Measurements from ENCODE around the gene STPG2.
A peak's percentile ranks its signal among the peaks of the same experiment; 100 is the strongest.

STPG2 gene

DNA sequence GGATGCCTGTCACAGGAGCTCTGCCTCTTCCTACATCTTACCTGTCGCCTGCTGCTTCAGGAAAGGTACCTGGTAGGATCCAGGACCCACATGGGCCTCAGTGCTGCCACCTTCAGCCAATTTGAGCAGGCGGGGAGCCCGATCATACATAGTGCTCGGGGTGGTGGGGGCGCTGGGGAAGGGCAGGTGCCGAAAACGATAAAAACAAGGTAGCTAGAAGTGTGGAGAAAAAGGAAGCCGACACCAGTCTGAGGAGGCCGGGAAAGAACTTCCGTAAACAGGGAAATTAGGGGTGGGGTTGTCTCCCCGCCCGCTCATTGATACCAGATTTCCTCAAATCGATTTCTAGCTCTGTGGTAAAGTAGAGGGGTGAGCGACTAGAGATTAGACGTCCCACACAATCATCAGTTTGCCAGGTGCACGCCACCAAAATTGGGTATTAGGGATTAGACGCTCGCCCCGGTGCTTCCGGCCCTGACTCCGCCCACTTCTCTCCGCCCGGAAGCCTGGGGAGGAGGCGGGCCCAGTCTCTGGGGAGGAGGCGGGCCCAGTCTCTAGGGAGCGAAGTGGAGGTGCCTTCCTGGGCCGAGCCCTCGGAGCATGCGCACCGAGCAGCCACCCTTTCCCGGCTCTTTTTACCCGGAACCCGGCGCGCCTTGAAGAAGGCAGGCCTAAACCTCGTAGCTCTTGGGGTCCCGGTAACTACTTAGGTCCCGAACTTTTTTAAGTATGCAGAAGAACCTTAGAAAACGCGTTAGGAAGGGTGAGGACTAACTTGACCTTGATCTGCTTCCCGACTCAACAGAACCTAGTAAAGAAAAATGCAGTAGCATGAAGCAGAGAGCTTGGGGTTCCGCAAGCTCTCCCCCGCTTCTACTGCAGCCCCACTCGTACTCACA is at the start of gene STPG2:
STPG2 (minus strand) TSS at position 476 of the 899 bp plus-strand sequence.
- peak; percentile 90 for FAIRE-seq

DNA sequence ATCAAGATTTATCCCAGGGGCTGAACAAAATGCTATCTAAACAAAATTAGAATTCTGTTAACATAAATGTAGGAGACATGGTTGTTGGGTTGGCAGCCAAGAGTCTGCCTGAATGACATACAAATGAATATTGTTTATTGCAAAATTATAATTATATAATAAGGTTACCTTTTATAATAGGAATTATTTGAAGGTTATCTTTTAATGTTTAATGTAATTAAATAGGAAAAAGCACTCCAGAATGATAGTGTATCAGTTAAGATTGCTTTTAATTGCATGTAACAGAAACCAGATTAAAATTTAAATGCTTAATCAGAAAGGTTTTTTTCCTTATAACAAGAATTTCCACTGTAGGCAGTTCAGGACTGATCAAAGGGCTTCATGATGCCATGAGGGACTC is 42.0 kb upstream of the STPG2 start:
- no peak for DNase-seq (ENCODE audit: low spot score)
- FAIRE-seq, result no peak

More for the DNA sequence above, at the start of gene STPG2:
- DNase-seq (ENCODE audit: low spot score), result peak; percentile 96

DNA sequence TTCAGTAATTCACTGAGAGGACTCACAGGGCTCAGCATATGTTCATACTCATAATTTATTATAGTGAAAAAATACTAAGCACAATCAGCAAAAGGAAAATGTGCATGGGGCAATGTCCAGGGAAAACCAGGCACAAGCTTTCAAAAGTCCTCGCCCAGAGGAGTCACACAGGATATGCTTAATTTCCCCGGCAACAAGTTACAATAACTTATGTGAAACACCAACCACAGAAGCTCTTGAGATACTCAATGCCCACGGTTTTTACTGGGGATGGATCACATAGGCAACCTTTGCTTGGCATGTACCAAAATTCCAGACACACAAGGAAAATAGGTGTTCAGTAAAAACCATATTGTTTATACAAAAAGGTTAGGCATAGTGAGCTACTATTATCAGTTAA is 38.5 kb upstream of the STPG2 start:
- FAIRE-seq (no peak), DNase-seq (ENCODE audit: low spot score) (no peak)

DNA sequence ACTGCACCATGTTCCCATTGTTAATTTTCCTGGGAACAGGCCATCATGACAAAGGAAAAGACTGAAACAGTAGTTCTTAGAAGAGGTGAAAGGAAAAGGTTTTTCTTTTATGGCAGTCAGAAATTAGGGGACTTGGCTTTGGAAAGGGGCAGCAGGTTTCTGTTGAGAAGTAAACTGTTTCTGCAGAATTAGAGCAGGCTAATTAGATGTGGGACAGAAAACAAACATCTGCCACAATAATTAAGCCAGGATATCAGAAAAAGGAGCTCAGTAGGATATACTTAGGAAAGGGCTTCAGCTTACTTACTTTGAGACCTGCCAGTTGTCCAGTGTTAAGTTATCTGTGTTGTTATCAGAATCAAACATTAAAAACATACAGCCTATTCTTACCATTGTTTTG is 36.7 kb upstream of the STPG2 start:
- FAIRE-seq (no peak), DNase-seq (ENCODE audit: low spot score) (no peak)

DNA sequence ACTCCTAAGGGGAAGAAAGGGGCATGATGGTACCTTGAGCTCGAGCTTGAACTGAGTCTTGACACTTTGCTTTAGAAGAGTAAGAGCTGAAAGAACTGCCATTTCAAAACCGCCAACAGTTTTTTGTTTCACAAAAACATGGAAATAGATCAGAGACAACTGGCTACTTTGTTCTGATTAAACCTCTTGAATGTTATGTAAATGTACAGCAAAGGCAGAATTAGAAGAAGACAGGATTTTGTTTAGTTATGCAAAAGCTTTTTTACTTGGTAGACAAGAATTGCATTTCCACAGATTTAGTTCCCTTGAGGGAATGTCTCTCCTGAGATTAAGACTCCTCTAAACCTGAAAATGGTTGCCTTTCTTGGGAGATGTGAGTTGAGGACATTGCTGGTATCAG is 33.3 kb upstream of the STPG2 start:
- FAIRE-seq (no peak), DNase-seq (ENCODE audit: low spot score) (no peak)

DNA sequence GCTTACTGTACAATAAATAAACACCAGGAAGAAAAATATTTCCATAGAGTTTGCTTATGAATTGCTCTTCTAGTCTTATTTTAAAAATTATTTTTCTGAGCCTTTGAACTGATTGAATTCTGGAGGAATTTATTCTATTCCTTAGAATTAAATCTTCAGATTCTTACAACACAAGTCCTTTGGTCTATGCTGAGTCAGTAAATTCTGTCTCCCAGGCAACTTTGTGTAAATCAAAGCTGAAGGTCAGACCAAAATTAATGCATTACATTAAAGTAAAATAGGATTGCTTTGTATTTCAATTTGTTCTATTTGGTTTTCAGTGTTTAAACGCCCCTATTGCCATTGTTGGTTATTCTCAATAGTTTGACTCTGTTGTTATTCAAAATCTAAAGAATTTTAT is 26.8 kb upstream of the STPG2 start:
- DNase-seq (ENCODE audit: low spot score) (no peak), FAIRE-seq (no peak)

DNA sequence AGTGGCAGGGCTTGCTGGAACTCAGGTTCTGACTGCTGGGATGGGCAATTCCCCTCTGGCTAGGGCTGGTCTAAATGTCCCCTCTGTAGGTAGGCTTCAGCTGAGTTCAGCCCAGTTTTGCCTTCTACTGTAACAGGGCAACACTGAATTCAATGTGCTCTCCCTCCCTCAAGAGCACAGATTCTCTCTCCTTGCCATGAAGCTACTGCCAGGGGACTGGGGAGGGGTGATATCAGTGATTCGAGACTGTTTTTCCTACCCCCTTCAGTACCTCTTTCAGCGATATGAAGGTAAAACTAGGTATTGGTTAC is 23.4 kb upstream of the STPG2 start:
- DNase-seq (ENCODE audit: low spot score), result no peak
- no peak for FAIRE-seq

DNA sequence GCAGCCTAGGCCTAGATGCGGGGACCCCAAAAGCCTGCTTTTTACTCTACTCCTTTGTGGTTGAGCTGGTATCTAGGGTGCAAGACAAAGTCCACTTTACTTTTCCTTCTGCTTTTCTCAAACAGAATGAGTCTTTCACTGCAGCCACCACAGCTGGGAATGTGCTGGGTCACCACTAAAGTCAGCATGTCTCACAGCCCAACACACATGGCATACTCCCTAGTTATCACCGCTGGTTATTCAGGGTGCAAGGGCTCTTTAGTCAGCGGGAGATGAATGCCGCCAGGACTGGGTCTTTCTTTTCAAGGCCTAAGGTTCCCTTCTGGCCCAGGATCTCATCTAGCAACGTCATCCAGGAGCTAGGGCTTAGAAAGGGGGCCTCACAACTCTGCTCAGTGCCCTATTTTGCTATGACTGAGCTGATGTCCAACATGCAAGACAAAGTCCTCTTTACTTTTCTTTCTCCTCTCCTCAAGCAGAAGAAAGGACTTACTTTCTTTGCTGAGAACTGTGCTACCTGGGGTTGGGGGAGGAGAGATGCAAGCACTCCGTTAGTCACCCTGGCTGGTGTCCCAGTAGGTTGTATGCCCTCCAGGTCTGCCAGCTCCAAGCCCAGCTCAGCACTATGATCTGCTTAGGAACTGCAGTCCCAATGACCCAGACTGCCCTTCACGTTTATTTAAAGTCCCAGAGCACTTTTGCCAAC is 22.9 kb upstream of the STPG2 start:
- DNase-seq (ENCODE audit: low spot score), result peak; percentile 31
- peak; percentile 44 for FAIRE-seq

DNA sequence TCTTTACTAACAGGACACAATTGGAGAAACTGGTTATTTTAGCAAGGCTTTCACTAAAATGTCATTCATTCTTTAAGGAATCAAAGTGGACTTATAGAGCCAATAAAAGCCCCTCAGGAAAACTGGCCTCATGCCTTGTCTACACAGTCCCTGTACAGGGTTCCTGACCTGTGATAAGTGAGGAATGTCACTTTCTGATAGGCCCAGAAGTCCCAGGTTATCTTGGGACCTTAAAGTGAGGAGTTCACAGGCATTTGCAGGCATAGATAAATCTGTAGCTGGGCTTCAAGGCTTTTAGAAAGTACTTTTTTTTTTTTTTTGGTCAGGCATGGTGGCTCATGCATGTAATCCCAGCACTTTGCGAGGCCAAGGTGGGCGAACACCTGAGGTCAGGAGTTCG is 19.4 kb upstream of the STPG2 start:
- FAIRE-seq (no peak), DNase-seq (ENCODE audit: low spot score) (no peak)

DNA sequence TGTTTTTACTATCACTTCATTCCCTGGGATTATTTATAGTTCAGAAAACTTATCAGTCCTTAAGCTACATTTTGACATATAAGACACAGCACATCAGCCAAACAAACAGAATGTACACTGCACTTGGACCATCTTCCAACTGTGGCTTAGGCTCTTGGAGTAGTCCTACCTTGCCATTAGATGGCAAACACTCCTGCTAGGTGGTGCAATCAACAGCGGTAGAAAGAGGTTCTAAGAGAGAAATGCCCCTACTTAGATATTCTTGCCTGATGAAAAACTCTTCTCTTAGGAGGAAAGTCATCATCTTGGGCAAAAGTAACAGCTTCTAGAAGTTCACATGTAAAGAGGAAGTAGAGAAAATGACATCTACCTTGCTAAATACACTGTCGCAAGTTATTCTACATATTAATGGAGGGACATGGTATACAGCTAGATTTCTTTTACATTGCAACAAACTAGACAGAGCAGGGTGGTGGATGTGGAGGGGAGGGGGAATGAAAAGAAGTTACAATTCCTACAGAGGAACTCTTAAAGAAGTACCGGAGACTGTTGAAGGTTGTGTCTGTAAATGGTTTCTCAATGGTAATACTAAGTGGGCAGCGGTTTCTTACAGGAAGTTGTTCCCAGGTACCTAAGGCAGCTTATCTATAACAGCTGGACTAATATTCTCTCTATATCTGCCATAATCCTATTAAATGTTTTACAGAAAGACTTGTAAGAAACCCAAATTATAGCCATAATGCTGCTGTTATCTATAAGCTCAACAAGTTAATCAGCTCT is 8.1 kb upstream of the STPG2 start:
- FAIRE-seq, result no peak
- DNase-seq (ENCODE audit: low spot score), result no peak

DNA sequence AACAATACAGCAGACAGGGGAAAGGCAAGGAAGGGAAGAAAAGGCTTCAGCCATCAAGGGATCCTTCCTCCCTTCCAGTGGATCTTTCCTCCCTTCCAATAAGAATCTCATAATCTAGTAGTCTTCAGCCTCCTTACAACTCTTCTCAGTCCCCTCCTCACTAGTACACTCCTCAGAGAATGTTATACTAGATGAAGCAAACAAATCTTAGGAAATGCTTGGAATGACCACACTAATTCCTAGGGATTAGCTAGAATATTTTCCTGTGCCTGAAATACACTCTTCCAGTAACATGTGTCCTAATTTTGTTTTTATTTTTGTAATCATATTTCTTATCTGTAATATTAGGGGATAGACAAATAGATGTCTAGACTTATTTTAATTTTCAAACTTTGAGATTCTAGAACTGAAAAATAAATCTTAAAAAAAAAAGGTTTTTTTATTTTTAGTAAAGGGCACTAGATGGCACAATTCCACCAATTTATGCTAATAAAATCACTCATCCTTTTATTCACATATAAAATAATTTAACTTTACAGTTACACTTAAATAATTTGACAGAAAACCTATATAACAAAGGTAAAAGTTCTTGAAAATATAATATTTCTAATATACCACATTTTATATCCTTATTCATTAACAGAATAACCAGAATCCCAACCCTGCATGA is 7.0 kb upstream of the STPG2 start:
- FAIRE-seq, result no peak
- DNase-seq (ENCODE audit: low spot score), result no peak

DNA sequence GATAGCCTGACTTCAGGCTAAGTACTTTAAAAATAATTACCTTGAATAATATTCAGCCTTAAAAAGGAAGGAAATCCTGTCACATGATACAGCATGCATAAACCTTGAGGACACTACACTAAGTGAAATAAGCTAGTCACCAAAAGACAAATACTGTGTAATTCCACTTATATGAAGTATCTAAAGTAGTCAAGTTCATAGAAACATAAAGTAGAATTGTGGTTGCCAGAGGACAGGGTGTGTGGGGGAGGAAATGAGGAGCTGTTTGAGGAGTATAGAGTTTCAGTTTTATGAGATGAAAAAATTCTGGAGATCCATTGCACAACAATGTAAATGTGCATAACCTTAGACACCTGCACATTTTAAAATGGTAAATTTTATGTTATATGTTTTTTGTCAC is 5.6 kb upstream of the STPG2 start:
- DNase-seq (ENCODE audit: low spot score), result no peak
- FAIRE-seq, result no peak

DNA sequence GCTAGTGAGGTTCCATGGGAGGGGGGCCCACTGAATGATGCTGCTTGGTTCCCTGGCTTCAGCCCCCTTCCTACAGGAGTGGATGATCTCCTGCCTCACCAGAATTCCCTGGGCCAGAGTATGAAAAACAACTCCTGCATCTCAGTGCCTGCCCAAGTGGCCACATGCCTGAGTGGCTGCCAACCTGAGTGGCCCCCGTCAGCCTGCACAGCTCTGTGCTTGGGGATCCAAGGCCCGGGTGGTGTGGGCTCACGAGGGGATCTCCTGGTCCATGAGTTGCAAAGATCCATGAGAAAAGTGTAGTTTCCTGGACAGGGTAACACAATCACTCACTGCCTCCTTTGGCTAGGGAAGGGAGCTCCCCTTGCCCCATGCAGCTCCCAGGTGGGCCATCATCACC is 17.1 kb downstream of the STPG2 start:
- FAIRE-seq (no peak), DNase-seq (ENCODE audit: low spot score) (no peak)

DNA sequence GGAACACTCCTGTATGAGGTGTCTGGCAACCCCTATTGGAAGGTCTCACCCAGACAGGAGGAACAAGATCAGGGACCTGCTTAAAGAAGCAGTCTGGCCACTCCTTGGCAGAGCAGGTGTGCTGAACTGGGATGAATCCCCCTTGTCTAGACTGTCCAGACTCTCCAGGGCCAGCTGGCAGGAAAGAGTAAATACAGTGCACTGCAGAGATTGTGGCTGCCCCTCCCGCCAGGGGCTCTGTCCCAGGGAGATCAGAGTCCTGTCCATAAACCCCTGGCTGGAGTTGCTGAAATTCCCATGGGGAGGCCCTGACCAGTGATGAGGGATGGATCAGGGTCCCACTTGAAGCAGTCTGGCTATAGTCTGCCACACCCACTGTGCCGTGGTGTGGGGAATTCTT is 17.7 kb downstream of the STPG2 start:
- no peak for FAIRE-seq
- DNase-seq (ENCODE audit: low spot score), result no peak

DNA sequence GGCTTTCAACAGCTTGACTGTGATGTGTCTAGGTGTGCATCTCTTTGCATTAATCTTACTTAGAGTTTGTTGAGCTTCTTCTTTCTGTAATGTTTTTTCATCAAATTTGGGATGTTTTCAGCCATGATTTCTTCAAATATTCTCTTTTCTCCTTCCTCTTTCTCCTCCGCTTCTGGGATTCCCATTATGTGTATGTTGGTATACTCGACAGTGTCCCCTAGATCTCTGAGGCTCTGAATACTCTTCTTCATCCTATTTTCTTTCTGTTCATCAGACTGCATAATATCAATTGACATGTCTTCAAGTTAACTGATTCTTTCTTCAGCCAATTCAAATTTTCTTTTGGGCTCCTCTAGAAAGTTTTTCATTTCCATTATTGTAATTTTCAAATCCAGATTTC is 25.9 kb downstream of the STPG2 start:
- DNase-seq (ENCODE audit: low spot score) (no peak), FAIRE-seq (no peak)

DNA sequence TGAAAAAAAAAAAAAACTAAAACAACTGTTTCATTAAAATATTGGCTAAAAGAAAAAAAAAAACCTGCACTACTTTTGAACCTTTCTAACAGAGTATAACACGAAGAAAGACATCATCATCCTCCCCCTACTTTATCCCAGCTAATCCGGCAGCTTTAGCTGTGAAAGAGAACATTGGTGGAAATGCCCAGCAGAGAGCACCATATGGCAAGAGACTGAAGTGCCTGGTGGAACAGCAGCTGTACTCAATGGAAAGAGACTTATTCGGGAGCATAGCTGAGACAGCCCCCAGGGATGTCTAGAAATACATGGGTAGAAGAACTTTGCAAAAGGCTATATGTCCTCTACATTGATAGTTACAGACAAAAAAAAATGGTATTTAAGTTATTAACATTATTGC is 30.3 kb downstream of the STPG2 start:
- peak; percentile 9 for DNase-seq (ENCODE audit: low spot score)
- FAIRE-seq, result no peak

DNA sequence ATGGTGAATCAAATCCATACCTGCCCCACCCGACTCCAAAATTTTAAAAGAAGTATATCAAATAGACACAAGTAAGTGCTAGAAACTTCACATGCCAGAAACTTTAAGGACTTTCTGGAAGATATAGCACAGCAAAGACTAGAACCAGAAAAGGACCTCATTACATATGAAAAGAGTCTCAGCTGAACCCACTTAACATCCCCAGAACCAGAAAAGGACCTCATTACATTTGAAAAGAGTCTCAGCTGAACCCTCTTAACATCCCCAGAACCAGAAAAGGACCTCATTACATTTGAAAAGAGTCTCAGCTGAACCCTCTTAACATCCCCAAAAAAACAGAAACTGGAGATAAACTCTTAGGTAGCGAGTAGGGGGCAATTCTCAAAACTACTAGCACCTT is 32.3 kb downstream of the STPG2 start:
- no peak for DNase-seq (ENCODE audit: low spot score)
- FAIRE-seq, result no peak

DNA sequence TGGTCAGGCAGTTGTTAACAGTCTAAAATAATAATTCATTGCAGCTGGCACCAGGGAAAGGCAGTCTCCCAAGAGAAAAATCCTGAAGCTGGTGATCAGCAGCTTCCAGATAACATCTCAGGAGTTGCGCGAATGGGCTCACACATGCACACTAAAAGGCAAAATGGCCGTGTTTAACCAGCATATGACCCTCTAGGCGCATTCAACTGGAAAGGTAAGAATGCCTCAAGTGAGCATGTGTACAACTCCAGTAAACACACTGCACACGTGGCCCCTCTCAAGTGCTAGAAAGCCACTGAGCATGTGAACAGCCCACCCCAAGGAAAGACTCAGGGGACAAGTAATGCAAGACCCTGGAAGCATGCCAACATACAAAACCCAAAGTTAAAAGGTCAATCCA is 33.1 kb downstream of the STPG2 start:
- FAIRE-seq, result no peak

DNA sequence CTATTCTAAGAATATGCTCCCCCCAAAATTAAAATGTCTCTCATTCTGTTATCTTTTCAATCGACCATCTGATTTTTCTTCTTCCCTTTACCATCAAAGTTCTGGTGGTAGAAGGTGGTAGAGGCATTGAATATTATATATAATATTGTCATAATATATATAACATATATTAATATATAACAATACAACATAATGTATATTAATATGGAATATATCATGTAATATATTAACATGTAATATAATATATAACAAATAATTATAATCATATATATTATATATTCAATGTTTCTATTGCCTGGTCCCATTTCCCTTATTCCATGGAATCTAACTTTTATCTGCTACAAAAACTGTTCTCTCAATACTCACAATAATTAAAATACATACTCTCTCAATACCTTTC is 40.6 kb downstream of the STPG2 start:
- no peak for DNase-seq (ENCODE audit: low spot score)
- FAIRE-seq, result no peak

More for the DNA sequence above, 33.1 kb downstream of the STPG2 start:
- DNase-seq (ENCODE audit: low spot score), result no peak

DNA sequence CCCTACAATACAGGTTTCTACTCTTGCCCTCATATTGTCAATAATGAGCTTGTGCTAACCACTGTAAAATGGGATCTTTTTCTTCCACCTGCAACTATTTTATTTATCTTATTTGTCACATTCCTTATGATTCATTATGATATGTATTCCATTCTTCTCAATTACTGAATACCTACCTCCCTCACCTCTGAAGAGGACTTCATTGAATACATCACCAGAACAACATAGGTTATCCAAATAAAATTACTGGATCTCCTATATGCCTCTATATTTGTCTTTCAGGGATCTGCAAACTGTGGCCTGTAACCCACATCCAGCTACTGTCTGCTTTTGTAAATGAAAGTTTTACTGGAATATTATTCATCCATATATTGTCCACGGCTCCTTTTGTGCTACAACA is 41.3 kb downstream of the STPG2 start:
- DNase-seq (ENCODE audit: low spot score), result no peak
- no peak for FAIRE-seq

DNA sequence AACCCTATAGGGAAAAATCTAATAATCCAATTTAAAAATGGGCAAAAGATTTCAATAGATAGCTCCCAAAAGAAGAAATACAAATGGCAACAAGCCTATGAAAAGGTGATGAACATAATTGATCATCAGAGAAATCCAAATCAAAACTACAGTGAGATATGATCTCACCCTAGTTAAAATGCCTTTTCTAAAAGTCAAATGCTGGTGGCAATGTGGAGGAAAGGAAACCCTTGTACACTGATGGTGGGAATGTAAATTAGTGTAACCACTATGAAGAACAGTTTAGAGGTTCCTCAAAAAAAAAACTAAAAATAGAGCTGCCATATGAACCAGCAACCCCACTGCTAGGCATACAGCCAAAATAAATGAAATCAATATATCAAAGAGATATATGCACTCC is 44.5 kb downstream of the STPG2 start:
- DNase-seq (ENCODE audit: low spot score), result no peak
- FAIRE-seq, result no peak

DNA sequence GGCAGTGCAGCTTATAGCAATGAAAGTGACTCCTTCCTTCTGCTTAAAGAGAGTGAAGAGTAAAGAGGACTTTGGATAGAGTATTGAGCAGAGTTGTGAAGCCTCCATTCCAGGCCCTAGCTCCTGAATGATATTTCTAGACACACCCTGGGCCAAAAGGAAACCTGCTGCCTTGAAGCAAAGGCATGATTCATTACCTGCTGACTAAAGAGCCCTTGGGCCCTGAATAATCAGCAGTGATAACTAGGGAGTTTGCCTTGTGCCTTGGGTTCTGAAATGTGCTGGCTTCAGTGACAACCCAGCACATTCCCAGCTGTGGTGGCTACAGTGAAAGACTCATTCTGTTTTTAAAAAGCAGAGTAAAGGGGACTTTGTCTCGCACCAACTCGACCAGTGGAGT is 49.2 kb downstream of the STPG2 start:
- no peak for FAIRE-seq
- DNase-seq (ENCODE audit: low spot score), result no peak

All from urothelium cell line (cell line).